ENCODE results near the gene TACSTD2.

TACSTD2 gene

GRCh38 chr1:58581641-58582040 lies 4.6 kb upstream of the TACSTD2 start:
- no peak overlapping the region for H3K4me3 ChIP-seq (ENCODE audit: low read depth, low read length)
- TF ChIP-seq CTCF (IDR thresholded peaks at IDR 0.05; ENCODE audit: low read depth, low read length): no peak

- no peak for TF ChIP-seq CTCF (IDR thresholded peaks at IDR 0.05; ENCODE audit: low read depth, low read length)
- H3K4me3 ChIP-seq (ENCODE audit: low read depth, low read length): no peak overlapping the region
These were observed 3.1 kb upstream of the TACSTD2 start for GRCh38 chr1:58580186-58580585.

- no peak for TF ChIP-seq CTCF (IDR thresholded peaks at IDR 0.05; ENCODE audit: low read depth, low read length)
- H3K4me3 ChIP-seq (ENCODE audit: low read depth, low read length): no peak overlapping the region
These were observed 590 bp upstream of the TACSTD2 start for GRCh38 chr1:58577654-58578030.

- TF ChIP-seq CTCF (IDR thresholded peaks at IDR 0.05; ENCODE audit: low read depth, low read length): no peak
- H3K4me3 ChIP-seq (ENCODE audit: low read depth, low read length): no peak overlapping the region
These were observed 726 bp downstream of the TACSTD2 start for GRCh38 chr1:58576325-58576726.

- TF ChIP-seq CTCF (IDR thresholded peaks at IDR 0.05; ENCODE audit: low read depth, low read length): no peak
- H3K4me3 ChIP-seq (ENCODE audit: low read depth, low read length): no peak overlapping the region
These were observed 1.3 kb downstream of the TACSTD2 start for GRCh38 chr1:58575551-58576324.

GRCh38 chr1:58574816-58575215 lies 2.2 kb downstream of the TACSTD2 start:
- H3K4me3 ChIP-seq (ENCODE audit: low read depth, low read length): no peak overlapping the region
- TF ChIP-seq CTCF (IDR thresholded peaks at IDR 0.05; ENCODE audit: low read depth, low read length): no peak

GRCh38 chr1:58573705-58574591 lies 3.1 kb downstream of the TACSTD2 start:
- no peak for TF ChIP-seq CTCF (IDR thresholded peaks at IDR 0.05; ENCODE audit: low read depth, low read length)
- no peak overlapping the region for H3K4me3 ChIP-seq (ENCODE audit: low read depth, low read length)
